Measurements from ENCODE around the gene QDPR.

- no peak for TF ChIP-seq POLR2AphosphoS5 (IDR thresholded peaks at IDR 0.05; ENCODE audit: low read depth, low read length)
- peak; percentile 70 for TF ChIP-seq CTCF (IDR thresholded peaks at IDR 0.05)
- no peak for TF ChIP-seq TCF7L2 (IDR thresholded peaks at IDR 0.05; ENCODE audit: low read depth, low read length)
- TF ChIP-seq SIN3A (IDR thresholded peaks at IDR 0.05; ENCODE audit: borderline replicate concordance, insufficient read depth, low read depth, low read length) = no peak
- no peak for TF ChIP-seq REST (IDR thresholded peaks at IDR 0.05; ENCODE audit: insufficient read depth in 1 of 2, low read depth in 2 of 2, low read length in 1 of 2)
Measured at GRCh38 chr4:17447675-17448298, 64.1 kb downstream of the QDPR start.

All from Panc1 (cell line).